ENCODE measurements around the gene FCN3. TPM values are rescaled to one million over a fixed set of nuclear protein-coding genes. Genes with fewer than 3 reads are reported as not detected.
A peak's percentile ranks its signal among the peaks of the same experiment; 100 is the strongest.

FCN3 gene
- total RNA-seq, 2 experiments from 2014 or later: not detected

DNA sequence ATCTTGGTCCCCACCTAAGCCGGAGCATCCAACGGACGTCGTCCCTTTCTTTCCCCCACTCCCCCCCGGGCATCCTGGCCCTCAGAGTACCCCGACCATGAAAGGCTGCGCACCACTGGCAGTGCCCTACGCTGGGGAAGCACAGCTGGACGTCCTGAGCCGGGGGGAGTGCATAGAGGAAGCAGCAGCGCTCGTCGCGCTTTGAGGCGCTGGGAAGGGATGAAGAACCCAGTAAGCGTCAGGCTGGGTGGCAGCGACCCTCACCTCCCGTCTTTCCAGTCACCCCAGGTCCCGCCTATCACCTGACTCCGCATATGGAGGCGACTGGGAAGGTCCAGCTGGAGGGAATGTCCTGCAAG lies 13.6 kb downstream of the FCN3 start:
- no peaks in the 10 kb centered on the region for H3K36me3 Mint-ChIP-seq (ENCODE audit: low read depth)
- H3K27ac Mint-ChIP-seq: no peak overlapping the region
- no peaks in the 10 kb centered on the region for H3K27me3 Mint-ChIP-seq
- no peaks in the 10 kb centered on the region for H3K9me3 ChIP-seq (ENCODE audit: control insufficient read depth in 1 of 2, insufficient read depth in 1 of 2, low read length in 2 of 2)
- no peaks in the 10 kb centered on the region for H3K36me3 ChIP-seq (ENCODE audit: insufficient read depth, low read length)
- peak overlapping the region; percentile 82 for H3K4me3 Mint-ChIP-seq
- no peaks in the 10 kb centered on the region for H3K9me3 Mint-ChIP-seq
- ChIA-PET POLR2A (interaction anchor here (1.3 kb wide), 1 partner anchor 28 kb away, joined by 3 read pairs; no protein-coding TSS in a partner anchor), CTCF (no interaction called here)
- no peak overlapping the region for H3K4me3 ChIP-seq (ENCODE audit: low read length)
- TF ChIP-seq, protein P1, sequence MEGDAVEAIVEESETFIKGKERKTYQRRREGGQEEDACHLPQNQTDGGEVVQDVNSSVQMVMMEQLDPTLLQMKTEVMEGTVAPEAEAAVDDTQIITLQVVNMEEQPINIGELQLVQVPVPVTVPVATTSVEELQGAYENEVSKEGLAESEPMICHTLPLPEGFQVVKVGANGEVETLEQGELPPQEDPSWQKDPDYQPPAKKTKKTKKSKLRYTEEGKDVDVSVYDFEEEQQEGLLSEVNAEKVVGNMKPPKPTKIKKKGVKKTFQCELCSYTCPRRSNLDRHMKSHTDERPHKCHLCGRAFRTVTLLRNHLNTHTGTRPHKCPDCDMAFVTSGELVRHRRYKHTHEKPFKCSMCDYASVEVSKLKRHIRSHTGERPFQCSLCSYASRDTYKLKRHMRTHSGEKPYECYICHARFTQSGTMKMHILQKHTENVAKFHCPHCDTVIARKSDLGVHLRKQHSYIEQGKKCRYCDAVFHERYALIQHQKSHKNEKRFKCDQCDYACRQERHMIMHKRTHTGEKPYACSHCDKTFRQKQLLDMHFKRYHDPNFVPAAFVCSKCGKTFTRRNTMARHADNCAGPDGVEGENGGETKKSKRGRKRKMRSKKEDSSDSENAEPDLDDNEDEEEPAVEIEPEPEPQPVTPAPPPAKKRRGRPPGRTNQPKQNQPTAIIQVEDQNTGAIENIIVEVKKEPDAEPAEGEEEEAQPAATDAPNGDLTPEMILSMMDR (IDR thresholded peaks at IDR 0.05): no peak
- ATAC-seq (ENCODE audit: poor library complexity): no peak
- no peak for DNase-seq
- H3K27ac ChIP-seq (ENCODE audit: low read depth in 1 of 2, low read length in 2 of 2): no peak overlapping the region
- no peaks in the 10 kb centered on the region for H3K27me3 ChIP-seq (ENCODE audit: control insufficient read depth in 1 of 2, insufficient read depth in 2 of 2, low read length in 2 of 2)
- peaks cover 60% of the 10 kb centered on the region for H3K4me1 Mint-ChIP-seq (ENCODE audit: low read depth)
- intact Hi-C loops (cut with DNase I, micrococcal nuclease): no loop called here
- H3K4me1 ChIP-seq (ENCODE audit: insufficient read depth, low read length): peaks cover 68% of the 10 kb centered on the region

DNA sequence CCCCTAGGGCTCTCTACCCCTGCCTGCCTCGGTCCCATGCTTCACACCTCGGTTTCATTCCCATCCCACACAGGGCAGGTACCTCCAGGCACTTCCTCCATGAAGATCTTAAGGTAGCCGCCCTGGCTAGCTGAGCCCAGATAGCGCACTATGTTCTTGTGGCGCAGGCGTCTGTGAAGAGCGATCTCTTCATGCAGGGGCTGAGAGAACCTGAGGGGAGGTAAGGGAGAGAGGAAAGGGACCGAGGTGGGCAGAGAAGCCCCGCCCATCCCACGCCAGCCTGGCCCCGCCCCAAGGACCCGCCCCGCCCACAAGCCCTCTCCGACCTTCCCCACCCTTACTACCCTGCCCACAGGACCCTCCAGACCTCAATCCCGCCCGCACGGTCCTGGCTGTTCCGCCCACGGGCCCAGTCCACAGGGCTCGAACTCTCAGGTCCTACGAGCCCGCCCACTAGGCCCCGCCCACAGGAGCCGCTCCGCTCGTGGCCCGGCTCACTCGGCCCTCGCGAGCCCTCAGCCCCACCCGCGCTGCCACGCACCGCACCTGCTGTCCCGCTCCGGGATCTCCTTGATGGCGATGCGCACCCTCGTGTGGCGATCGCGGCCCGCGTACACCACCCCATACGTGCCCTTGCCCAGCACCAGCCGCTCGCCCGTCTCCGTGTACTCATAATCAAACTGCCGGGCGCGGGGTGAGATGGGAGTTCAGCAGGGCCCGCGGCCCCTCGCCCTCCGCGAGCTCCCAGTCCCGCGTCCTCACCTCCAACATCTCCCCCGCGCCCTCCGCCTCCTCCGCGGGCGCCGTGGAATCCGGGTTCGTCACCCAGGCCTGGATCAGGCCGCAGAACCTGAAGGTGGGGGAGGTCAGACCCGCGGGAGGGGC lies 14.2 kb downstream of the FCN3 start:
- Histone ChIP-seq H3K9me3 (ENCODE audit: control insufficient read depth in 1 of 2, insufficient read depth in 1 of 2, low read length in 2 of 2) (no peaks in the 10 kb centered on the region), H3K36me3 (ENCODE audit: insufficient read depth, low read length) (no peaks in the 10 kb centered on the region), H3K4me3 (ENCODE audit: low read length) (peak overlapping the region; percentile 47), H3K4me1 (ENCODE audit: insufficient read depth, low read length) (peaks cover 68% of the 10 kb centered on the region), H3K27ac (ENCODE audit: low read depth in 1 of 2, low read length in 2 of 2) (no peak overlapping the region), H3K27me3 (ENCODE audit: control insufficient read depth in 1 of 2, insufficient read depth in 2 of 2, low read length in 2 of 2) (no peaks in the 10 kb centered on the region)
- TF ChIP-seq, protein P1 (IDR thresholded peaks at IDR 0.05): no peak
- ATAC-seq (ENCODE audit: poor library complexity) (peak; percentile 28), DNase-seq (peak in 11 of 14 experiments; percentile 33 to 76 (median 50))
- Mint-ChIP-seq H3K36me3 (ENCODE audit: low read depth) (no peaks in the 10 kb centered on the region), H3K4me3 (peak overlapping the region; percentile 82), H3K27ac (peak overlapping the region; percentile 59), H3K9me3 (no peaks in the 10 kb centered on the region), H3K4me1 (ENCODE audit: low read depth) (peaks cover 60% of the 10 kb centered on the region), H3K27me3 (no peaks in the 10 kb centered on the region)
- ChIA-PET POLR2A (interaction anchor here (1.3 to 5.0 kb wide), 2 partner anchors 19 to 28 kb away, joined by 3 to 56 read pairs; partner anchors contain the start of gene SYTL1), CTCF (no interaction called here)
- intact Hi-C loops (cut with DNase I, micrococcal nuclease): no loop called here

DNA sequence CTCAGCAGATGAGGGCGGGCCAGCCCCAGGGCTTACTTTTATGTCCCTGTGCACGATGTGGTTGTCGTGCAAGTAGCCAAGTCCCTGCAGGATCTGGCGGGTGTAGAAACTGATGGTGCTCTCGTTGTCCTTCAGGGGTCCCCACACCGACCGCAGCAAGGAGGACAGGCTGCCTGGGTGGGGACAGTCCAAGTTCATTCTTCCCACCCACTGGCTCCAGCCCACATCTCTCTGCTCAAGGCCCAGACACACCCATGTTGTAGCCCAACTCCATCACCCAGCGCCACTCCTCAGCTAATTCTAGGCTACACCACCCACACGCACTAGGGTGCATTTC lies 14.8 kb downstream of the FCN3 start:
- intact Hi-C loops (cut with DNase I, micrococcal nuclease): no loop called here
- H3K27me3 Mint-ChIP-seq: no peaks in the 10 kb centered on the region
- Histone ChIP-seq H3K4me1 (ENCODE audit: insufficient read depth, low read length) (peaks cover 66% of the 10 kb centered on the region), H3K4me3 (ENCODE audit: low read length) (peak overlapping the region; percentile 47), H3K36me3 (ENCODE audit: insufficient read depth, low read length) (peaks cover 2% of the 10 kb centered on the region), H3K27me3 (ENCODE audit: control insufficient read depth in 1 of 2, insufficient read depth in 2 of 2, low read length in 2 of 2) (no peaks in the 10 kb centered on the region), H3K9me3 (ENCODE audit: control insufficient read depth in 1 of 2, insufficient read depth in 1 of 2, low read length in 2 of 2) (no peaks in the 10 kb centered on the region), H3K27ac (ENCODE audit: low read depth in 1 of 2, low read length in 2 of 2) (no peak overlapping the region)
- H3K4me3 Mint-ChIP-seq: peak overlapping the region; percentile 82
- peaks cover 56% of the 10 kb centered on the region for H3K4me1 Mint-ChIP-seq (ENCODE audit: low read depth)
- H3K27ac Mint-ChIP-seq: peak overlapping the region; percentile 59
- ChIA-PET CTCF (no interaction called here), POLR2A (interaction anchor here (5.0 kb wide), 1 partner anchor 19 kb away, joined by 56 read pairs; the partner anchor contains the start of gene SYTL1)
- TF ChIP-seq, protein P1 (IDR thresholded peaks at IDR 0.05): no peak
- no peaks in the 10 kb centered on the region for H3K36me3 Mint-ChIP-seq (ENCODE audit: low read depth)
- H3K9me3 Mint-ChIP-seq: no peaks in the 10 kb centered on the region
- DNase-seq (no peak), ATAC-seq (ENCODE audit: poor library complexity) (peak; percentile 10)
